GM21423 (cell line): ENCODE data around the gene SASH3.

Source experiments
- ATAC-seq: cut with Tn5 transposase; IDR thresholded peaks from one replicate; pipeline ENCODE4 v1.9.1; 2021; ENCODE audit warnings: mild to moderate bottlenecking, moderate library complexity; ENCODE audit not compliant: unreplicated experiment

SASH3 gene

DNA sequence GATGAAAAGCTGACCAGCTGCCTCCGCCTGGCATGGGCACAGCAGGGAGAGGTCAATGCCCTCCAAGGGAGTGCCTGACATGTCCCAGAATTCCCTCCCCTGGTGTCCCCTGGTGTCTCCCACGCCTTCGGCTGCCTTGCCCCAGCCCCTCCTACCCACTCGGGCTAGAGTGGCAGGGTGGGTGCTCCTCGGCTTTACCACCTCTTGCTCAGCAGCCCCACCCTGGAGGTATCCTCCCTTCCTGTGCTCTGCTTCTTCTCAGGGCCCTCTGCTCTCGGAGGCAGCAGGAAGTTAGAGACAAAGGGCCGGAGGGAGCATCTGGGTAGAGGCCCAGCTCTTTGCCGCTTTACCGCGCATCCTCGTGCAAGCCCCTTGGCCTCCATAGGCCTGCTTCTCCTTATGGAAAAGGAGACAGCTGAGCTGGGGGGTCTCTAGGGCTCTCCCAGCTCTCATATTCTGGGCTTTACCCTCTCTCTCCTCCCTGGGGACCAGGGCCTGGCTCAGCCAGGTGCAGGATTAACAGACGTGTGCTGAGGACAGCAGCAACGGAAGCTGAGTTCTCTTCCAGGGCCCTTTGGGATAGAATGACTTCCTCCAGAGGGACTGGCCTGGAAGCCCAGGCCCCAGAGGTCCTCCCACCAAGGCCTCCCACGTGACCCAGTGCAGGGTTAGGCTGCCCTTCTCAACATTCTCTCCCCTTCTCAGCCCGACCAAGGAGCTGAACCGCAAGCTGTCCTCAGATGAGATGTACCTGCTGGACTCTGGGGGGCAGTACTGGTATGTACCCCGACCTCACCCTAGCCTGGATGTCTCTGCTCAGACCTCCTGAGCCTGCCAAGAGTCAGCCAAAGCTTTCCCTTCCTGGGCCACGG, 23.7 kb upstream of the SASH3 start:
- no peak for ATAC-seq

DNA sequence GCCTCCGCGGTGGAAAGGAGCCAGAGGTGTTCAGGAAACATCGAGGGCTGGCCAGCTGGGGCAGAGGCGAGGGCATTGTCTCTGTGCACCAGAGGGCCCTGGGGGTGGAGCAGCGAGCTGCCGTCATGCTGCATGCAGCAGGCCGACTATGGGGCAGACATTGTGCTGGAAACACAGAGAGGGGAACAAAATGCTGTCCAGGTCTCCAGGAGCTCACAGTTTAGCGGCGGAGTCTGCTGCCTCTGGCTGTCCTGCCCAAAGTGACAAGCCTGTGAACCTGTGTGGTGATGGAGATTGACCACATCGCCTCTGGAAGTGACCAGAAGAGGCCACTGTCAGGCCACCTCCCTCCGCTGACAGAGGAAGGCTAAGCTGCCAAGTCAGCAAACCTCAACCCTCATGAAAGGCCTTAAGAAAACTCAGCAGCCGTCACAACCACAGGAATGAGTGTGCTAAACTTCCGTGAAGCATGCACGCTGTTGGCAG, 20.1 kb upstream of the SASH3 start:
- ATAC-seq, result peak; percentile 45

DNA sequence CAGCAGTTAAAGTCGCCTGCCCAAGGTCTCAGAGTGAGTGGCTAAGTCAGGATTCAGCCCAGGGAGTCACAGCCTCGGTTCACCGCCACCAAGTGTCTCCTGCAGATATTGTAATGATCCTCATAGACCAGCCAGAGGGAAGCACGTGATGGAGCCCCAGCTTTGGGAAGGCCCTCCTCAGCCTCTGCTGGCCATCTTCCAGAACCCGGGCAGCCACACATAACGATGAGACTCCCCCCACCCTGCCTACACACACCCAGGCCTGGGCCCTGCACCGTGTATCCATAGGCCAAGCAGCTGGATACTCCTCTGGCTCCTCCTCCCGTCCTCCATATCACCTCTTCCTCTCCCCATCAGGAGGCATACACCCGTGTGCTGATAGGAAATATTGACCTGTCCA, 19.6 kb upstream of the SASH3 start:
- no peak for ATAC-seq

DNA sequence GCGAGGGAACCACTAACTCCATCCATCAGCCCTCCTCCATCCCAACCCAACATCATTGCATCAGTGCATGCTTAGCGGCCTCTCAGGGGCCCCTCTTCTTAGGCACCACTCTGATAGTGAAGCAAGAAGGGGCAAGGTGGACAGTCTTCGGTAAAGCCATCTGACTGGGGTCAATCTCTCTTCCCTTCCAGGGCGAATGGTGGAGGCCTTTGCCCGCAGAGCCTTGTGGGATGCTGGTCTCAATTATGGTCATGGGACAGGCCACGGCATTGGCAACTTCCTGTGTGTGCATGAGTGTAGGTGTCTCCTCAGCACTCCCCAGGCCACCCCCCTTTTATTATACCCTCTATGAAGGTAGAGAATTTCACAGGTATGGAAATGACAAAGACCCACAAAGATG, 18.8 kb upstream of the SASH3 start:
- ATAC-seq, result no peak

DNA sequence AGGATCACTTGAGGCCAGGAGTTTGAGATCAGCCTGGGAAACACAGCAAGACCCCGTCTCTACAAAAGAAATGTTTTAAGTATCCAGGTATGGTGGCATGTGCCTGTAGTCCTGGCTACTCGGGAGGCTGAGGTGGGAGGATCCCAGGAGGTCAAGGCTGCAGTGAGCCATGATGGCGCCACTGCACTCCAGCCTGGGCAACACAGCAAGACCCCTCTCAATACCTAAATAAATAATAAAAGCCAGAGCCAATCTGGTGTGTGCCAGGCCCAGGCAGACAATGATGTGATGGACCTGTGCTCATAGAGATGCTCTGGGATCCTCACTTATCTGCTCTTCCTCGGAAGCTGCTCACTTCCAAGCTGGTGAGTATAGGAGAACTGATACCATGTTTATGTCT, 18.2 kb upstream of the SASH3 start:
- no peak for ATAC-seq

DNA sequence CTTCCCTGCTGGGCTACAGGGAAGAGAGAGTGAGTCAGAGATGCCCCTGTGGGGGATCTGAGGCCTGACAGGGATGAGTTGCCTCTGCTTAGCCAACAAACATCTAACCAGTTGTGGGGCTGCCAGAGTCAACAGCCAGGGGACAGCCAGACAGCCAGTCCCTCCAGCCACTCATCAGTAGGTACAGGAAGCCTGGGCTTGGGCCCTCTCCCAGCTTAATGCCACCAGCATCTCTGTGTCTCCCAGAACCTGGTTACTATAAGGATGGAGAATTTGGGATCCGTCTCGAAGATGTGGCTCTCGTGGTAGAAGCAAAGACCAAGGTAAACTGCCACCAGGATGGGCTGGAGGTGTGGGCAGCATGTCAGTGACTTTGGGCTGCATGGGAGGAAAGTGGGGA, 17.3 kb upstream of the SASH3 start:
- ATAC-seq, result no peak

DNA sequence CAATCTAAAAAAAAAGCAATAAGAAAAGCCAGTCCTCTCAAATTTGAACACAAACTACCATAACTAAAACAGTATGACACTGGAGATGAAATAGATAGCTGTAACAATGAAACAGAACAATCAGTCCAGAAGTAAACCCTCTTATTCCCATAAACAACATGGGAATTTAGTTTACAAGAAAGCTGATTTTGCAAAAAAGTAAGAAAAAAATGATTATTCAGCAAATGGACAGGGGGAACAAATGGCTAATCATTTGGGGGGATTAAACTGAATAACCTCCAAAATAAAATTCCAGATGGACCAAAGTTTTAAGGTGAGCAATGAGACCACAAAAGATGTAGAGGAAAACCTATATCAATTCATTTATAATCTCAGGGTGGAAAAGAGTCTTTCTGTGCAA, 16.1 kb upstream of the SASH3 start:
- ATAC-seq, result no peak

DNA sequence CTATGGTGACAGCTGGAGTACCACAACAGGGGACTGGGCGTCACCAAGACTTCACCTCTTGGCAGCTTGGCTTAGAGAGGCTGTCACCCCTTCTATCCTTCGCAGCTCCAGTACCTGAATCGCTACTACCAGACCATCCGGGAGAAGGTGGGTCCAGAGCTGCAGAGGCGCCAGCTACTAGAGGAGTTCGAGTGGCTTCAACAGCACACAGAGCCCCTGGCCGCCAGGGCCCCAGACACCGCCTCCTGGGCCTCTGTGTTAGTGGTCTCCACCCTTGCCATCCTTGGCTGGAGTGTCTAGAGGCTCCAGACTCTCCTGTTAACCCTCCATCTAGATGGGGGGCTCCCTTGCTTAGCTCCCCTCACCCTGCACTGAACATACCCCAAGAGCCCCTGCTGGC, 11.6 kb upstream of the SASH3 start:
- ATAC-seq, result no peak

DNA sequence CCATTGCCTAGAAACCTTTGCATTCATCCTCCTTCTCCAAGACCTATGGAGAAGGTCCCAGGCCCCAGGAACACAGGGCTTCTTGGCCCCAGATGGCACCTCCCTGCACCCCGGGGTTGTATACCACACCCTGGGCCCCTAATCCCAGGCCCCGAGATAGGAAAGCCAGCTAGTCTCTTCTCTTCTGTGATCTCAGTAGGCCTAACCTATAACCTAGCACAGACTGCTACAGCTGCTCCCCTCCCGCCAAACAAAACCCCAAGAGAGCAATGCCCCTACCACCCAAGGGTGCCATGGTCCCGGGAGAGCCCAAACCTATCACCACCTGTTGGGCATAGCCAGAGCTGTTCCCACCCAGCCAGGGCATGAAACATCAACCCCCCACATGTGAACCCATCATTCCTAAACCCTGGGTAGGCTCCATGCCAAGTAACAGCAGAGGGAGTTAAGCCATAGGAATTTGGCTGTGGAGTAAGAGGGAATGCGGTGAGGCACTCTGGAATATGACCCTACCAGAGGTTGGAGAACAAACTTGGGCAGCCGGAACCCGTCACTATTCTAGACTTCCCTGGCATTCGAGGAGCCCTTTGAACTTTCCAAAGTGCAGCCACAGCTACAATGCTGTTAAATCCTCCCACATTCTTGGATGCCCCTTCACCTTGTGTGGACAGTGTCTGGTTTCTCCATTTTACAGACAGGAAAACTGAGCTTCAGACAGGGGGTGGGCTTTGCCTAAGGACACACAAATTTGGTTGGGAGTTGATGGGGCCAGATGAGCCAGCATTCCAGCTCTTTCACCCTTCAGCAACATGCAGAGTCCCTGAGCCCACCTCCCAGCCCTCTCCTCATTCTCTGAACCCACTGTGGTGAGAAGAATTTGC, 10.9 kb upstream of the SASH3 start:
- ATAC-seq, result no peak

DNA sequence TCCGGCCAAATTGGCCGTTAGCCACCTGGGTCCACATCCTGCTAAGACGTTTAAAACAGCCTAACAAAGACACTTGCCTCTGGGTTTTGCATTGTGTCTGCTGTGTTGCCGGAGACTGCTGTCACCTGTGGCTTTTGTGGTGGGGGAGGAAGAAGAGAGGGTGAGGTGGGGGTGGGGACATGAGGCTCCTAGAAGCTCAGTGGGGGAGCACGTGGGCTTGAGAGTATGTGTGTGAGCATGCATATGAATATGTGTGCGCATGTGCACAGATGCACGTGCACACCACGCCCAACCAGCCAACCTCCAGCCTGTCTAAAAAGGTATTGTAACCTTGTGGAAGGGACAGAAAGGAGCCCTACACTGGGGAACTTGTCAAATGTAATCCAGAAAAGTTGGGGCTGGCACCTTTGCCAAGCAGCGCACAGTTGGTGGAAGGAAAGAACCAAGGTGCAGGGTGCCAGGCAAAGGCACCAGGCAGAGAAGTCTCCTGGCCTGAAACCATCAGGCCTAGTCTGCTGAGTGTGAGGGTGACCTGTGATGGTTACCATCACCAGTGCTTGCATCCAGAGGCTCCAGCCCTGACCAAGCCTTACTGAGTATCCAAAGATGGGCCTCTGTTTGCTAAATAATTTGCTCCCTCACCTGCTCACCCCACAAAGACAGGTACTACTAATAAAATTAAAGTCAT, 10.1 kb upstream of the SASH3 start:
- ATAC-seq, result peak; percentile 43

DNA sequence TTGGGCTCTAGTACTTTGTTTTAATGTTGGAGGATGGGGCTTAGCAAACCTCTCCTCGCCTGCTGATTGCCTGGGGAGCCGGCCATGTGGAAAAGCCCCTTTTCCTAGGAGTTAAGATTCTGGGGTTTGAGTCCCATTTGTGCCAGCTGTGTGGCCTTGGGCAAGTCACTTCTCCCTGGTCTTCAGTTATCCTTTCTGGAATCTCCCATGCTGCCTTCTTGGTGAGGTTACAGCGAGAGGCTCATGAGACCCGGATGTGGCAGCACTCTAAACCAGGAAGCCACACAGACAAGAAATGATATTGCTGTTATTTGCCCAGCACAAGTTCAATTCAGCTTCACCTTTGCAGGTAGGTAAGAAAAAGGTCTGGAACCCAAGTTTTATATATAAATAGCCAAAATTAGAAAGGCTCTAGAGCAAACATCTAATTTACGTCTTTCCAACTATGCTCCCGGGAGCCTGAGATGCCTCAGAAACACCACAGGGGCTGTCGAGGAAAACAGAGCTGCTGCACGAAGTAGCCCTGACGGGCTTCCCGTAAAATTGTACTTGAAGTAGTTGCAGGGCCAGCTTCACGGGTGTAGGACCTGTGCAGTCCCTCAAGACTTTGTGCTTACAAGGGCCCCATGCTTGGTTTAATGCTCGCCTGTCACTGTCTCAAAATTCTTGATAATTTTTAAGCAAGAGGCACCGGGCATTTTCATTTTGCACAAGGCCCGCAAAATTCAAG, 8.3 kb upstream of the SASH3 start:
- no peak for ATAC-seq

DNA sequence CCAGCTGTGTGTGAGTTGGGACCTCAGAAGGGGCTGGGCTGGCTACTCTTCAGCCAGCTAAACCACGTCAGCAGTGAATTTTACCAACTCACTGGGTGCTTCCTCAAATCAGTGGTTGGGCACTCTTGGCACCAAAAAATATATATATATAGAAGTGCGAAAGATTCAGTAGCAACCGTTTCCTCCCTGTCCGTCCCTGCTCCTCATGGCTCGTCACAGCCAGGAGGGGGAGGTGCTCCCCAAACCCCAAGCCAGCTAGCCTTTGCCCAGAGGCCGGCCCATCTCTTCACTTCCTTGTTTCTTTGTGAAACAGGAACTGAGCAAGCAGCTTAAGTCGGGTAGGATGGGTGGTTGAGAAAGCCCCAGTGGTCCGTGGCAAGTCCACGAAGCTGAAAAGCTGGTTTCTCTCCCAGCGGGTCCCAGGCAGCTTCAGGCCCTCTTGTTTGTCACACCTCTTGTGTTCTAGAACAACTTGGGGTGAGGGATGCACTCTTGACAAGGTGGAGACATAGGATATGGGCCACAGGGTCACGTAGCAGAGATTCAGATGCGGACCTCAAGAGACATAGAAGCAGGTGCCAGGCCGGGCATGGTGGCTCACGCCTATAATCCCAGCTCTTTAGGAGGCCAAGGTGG, 6.8 kb upstream of the SASH3 start:
- peak; percentile 61 for ATAC-seq

DNA sequence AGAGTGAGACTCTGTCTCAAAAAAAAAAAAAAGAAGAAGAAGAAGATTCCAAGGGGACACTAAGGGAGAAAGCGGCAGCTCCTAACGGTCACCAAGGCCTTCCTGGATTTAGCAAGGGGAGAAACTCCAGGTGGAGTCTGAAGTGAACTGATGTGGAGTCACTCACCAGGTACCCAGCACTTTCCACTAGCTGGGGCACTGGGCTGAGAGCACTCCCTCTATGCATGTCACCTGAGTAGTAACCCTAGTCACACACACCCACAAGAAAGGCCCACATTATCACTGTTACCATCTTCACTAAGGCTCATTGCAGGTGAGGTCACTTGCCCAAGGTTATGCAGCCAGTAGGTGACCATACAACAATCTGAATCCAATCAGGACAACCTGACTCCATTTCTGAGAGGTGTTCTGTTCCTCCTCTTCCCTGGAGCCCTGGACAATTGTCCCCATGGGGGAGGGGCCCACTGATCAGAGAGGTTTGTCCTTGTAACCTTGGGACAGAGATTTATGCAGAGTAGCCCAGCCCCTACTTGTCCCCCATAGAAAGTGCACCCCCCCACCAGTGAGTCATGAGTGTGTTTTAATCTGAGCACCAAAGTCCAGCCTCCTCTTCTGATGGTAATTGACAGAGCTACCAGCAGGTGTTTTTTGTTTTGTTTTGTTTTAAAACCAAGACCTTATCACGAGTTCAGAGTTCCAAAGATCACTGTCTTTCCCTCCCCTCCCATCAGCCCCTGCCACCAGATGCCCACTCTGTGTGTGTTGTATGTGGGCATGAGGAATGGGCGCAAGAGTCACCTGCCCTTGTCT, 5.9 kb upstream of the SASH3 start:
- no peak for ATAC-seq

DNA sequence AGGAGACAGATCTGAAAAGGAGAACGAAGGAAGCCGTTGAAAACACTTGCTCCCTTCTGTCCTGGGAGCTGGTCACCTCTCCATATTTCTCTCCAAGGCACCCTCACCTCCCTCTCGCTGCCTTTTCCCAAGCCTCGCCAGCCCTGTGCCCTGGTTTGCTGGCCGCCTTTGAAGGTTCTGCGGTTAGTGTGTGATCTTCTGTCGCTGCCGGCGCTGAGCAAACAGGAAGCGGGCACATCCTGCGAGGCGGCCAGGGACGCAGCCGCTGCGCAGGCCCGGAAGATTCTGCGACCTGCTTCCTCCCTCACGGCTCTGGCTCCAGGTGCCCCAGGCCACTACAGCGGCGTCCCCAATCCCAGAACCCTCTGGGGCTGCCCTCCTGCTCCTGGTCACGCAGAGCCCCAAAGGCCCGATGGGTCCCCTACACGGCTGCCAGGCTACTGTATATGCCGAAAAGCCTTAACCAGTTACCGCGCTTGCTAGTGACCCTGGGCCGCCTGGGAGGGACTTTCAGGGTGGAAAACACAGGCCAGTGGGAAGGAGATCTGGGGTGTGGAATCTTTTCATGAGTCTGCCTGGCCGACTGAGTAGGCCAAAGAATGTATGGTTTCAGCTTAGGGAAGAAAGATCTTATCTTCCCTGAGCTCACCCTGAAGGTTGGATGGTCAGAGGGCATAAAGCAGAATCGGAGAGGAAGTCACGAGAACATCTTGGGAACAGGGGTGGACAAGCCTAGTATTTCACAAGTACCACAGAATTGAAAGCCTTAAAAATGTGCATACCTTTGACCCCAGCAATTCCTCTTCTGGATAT, 2.3 kb upstream of the SASH3 start:
- peak; percentile 28 for ATAC-seq

DNA sequence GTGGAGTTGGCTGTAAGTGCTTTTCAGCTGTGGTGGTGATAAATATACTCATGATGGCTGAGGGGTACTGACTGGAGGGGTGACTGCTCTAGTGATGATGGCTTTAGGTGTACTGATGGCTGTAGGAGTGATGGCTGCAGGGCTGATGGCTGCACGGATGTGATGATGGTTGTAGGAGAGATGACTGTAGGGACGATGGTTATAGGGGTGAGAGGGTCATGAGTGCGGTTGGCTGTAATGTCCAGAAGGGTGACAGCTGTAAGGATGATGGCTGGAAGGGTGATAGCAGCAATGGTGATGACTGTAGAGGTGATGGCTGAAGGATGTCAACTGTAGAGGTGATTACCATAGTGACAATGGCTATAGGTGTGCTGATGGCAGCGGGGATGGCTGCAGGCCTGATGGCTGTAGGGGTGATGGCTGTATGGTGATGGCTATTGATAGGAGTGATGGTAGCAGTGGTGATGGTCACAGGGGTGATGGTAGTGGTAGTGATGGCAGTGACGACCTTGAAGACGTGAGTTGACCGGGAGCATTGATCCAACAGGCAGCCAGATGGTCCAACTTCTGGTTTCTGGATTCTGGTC, 570 bp upstream of the SASH3 start:
- no peak for ATAC-seq

DNA sequence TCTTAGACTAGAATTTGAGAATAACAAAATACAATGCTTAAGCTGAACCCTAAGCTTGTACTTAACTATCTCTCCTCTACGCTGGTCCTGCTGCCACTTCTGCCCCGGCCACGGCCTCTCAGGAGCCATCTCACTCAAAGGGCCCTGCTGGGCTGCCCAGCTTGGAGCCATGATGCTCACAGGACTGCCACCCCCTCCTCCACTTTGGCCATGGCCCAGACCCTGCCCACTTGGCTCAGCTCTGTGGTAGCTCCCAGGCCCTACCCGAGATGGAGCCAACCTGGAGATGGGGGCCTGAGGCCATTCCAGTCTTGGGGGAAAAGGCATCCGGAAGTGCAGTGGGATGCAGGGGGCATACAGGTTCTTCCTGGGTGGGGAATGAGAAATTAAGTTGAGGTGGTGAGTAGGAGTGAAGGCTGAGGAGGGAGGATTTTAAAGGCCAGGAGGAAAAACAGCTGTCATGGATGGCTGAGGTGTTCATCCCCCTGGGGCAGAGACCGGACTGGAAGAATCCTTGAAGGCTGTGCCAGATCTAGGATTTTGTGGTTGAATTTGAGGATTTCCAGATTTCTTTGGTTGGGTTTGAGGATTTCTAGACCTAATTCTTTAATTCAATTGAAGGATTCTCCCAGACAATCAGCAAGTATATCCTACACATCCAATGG, 824 bp downstream of the SASH3 start:
- no peak for ATAC-seq

DNA sequence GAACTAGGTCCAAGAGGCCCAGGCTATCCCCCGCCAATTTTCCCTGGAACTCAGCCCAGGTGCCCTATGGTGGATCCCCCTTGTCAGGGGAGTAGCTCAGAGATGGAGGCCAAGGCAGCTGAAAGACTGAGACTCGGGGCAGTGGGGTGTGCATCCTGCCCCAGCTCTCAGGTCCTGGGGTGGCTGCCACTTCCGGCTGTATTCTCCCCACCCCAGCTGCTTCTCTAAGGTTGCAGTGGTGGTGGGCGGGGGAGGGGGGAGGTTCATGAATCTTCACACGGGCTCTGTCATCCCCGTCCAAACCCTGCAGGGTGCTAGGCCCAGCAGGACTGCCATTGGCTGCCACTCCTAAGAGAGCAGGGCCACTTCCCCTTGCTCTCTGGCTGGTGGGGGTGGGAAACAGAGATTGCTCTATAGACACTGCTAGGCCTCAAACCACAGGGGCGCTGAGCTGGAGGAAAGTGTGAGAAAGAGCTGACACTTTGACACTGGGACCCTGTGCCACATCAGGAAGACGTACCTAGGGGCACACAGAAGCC, 1.5 kb downstream of the SASH3 start:
- peak; percentile 54 for ATAC-seq
